Liver (tissue), 9 donors: ENCODE measurements around the gene CELF5. TPM values are rescaled to one million over a fixed set of nuclear protein-coding genes. Genes with fewer than 3 reads are reported as not detected.

Source experiments
- DNase-seq: peaks from one replicate; pipeline ENCODE4 v3.0.0-alpha.2; 2017; ENCODE audit warnings: low spot score
- H3K27ac ChIP-seq, 2 donors: one replicate each; pipeline ENCODE4 v1.7.0; 2013; ENCODE audit warnings: inconsistent platforms in 2 of 2, low read length in 2 of 2, control low read depth in 1 of 2, low read depth in 1 of 2, mild to moderate bottlenecking in 1 of 2
- H3K27me3 ChIP-seq, 4 donors: one replicate each; pipeline versions ENCODE4 v1.6.1 to v1.7.0; 2013; ENCODE audit warnings: low read length in 3 of 4, inconsistent platforms in 1 of 4, mild to moderate bottlenecking in 1 of 4, moderate library complexity in 1 of 4; ENCODE audit not compliant: control insufficient read depth in 4 of 4, insufficient read depth in 4 of 4
- H3K36me3 ChIP-seq, 4 donors: one replicate each; pipeline versions ENCODE4 v1.6.1 to v1.7.0; 2013; ENCODE audit warnings: low read length in 3 of 4, mild to moderate bottlenecking in 3 of 4, low read depth in 1 of 4, moderate library complexity in 1 of 4; ENCODE audit not compliant: control insufficient read depth in 4 of 4, insufficient read depth in 3 of 4
- H3K4me1 ChIP-seq, 4 donors: one replicate each; pipeline versions ENCODE4 v1.6.1 to v1.7.0; 2013; ENCODE audit warnings: low read length in 3 of 4, mild to moderate bottlenecking in 3 of 4, moderate library complexity in 1 of 4; ENCODE audit not compliant: control insufficient read depth in 4 of 4, insufficient read depth in 4 of 4
- H3K4me3 ChIP-seq, 3 donors: one replicate each; pipeline versions ENCODE4 v1.6.1 to v1.7.0; 2013; ENCODE audit warnings: low read length in 3 of 3, control low read depth in 1 of 3, low read depth in 1 of 3, mild to moderate bottlenecking in 1 of 3
- H3K9ac ChIP-seq, 2 donors: one replicate each; pipeline ENCODE4 v1.7.0; 2013; ENCODE audit warnings: low read length in 2 of 2, mild to moderate bottlenecking in 2 of 2, moderate library complexity in 2 of 2, control low read depth in 1 of 2, low read depth in 1 of 2
- H3K9me3 ChIP-seq, 4 donors: one replicate each; pipeline versions ENCODE4 v1.6.1 to v1.7.0; 2013; ENCODE audit warnings: low read length in 3 of 4; ENCODE audit not compliant: control insufficient read depth in 4 of 4
- ATF3 ChIP-seq: IDR thresholded peaks from 2 replicates; pipeline ENCODE4 v1.6.1; 2016; ENCODE audit warnings: antibody characterized with exemption
- CTCF ChIP-seq: fragments of 150-350 bp; IDR thresholded peaks from 2 replicates; pipeline ENCODE4 v1.5.1; 2017; ENCODE audit warnings: improper control_type of control experiment, low read depth, low read length; ENCODE audit not compliant: missing input control
- FOXA1 ChIP-seq: IDR thresholded peaks from 2 replicates; pipeline ENCODE4 v1.6.1; 2016; ENCODE audit warnings: antibody characterized with exemption
- FOXA2 ChIP-seq: IDR thresholded peaks from 2 replicates; pipeline ENCODE4 v1.6.1; 2016; ENCODE audit warnings: antibody characterized with exemption
- GABPA ChIP-seq, 2 donors: IDR thresholded peaks in 1 of 2; conservative IDR thresholded peaks in 1 of 2; 2 replicates each; pipeline ENCODE4 v1.6.1; 2016; ENCODE audit warnings: antibody characterized with exemption in 2 of 2, mild to moderate bottlenecking in 1 of 2, moderate library complexity in 1 of 2
- HNF4A ChIP-seq, 2 donors: conservative IDR thresholded peaks; 2 replicates each; pipeline ENCODE4 v1.6.1; 2016; ENCODE audit warnings: antibody characterized with exemption in 2 of 2, mild to moderate bottlenecking in 2 of 2
- HNF4G ChIP-seq: IDR thresholded peaks from 2 replicates; pipeline ENCODE4 v1.6.1; 2016; ENCODE audit warnings: antibody characterized with exemption
- JUND ChIP-seq, 2 donors: IDR thresholded peaks; 2 replicates each; pipeline ENCODE4 v1.6.1; 2016; ENCODE audit warnings: antibody characterized with exemption in 2 of 2
- NR2F2 ChIP-seq: IDR thresholded peaks from 2 replicates; pipeline ENCODE4 v1.6.1; 2016; ENCODE audit warnings: antibody characterized with exemption
- RAD21 ChIP-seq, 2 donors: IDR thresholded peaks; 2 replicates each; pipeline ENCODE4 v1.6.1; 2016; ENCODE audit warnings: antibody characterized with exemption in 2 of 2, mild to moderate bottlenecking in 2 of 2
- REST ChIP-seq: IDR thresholded peaks from 2 replicates; pipeline ENCODE4 v1.6.1; 2016; ENCODE audit warnings: antibody characterized with exemption, mild to moderate bottlenecking
- RXRA ChIP-seq, 2 donors: IDR thresholded peaks; 2 replicates each; pipeline ENCODE4 v1.6.1; 2017 to 2018; ENCODE audit warnings: antibody characterized with exemption in 2 of 2, mild to moderate bottlenecking in 1 of 2
- TAF1 ChIP-seq: conservative IDR thresholded peaks from 2 replicates; pipeline ENCODE4 v1.6.1; 2016; ENCODE audit warnings: antibody characterized with exemption, mild to moderate bottlenecking
- YY1 ChIP-seq: IDR thresholded peaks from 2 replicates; pipeline ENCODE4 v1.6.1; 2016; ENCODE audit warnings: antibody characterized with exemption, mild to moderate bottlenecking
- ZBTB33 ChIP-seq: IDR thresholded peaks from 2 replicates; pipeline ENCODE4 v1.6.1; 2016; ENCODE audit warnings: antibody characterized with exemption
- WGBS: extraction: QIAGEN DNeasy Blood & Tissue Kit; methylation state at CpG from one replicate; pipeline ENCODE4 v1.1.7; 2013; 5-methylcytosine and 5-hydroxymethylcytosine counted together
- polyA plus RNA-seq, 2 donors: library from polyadenylated mRNA; stranded (reverse) in 1 of 2; unstranded in 1 of 2; fragments of 200-250 nt in 1 of 2; fragments of >200 nt in 1 of 2; fragmentation: Nextera tagmentation in 1 of 2; extraction: Ambion mirVana in 1 of 2; gene quantifications; one replicate each; pipeline versions ENCODE4 v1.2.1 to v1.2.3, GENCODE V29; 2013 to 2015
- total RNA-seq, 2 donors: library from RNA; depleted of rRNA; stranded (reverse); fragments of >200 nt; gene quantifications; one replicate each; pipeline ENCODE4 v1.2.3, GENCODE V29; 2014
- donor health status: healthy.
- donor health status: healthy.
- donor health status: healthy.
- donor health status: healthy.
- donor health status: healthy.

CELF5 gene
- total and polyA plus RNA-seq, 4 donors, result 0.06 to 0.50 (median 0.26) TPM

- Histone ChIP-seq H3K9ac (no peak overlapping the region), H3K4me1 (no peaks in the 10 kb centered on the region), H3K4me3 (no peak overlapping the region), H3K36me3 (no peaks in the 10 kb centered on the region), H3K27me3 (peaks cover 0 to 8% (median under 1%) of the 10 kb centered on the region in 4 donors), H3K9me3 (no peaks in the 10 kb centered on the region), H3K27ac (no peak overlapping the region)
- 81% methylated on average over 4 of the region's 4 CpGs for WGBS
- no peak for TF ChIP-seq HNF4G
- no peak for TF ChIP-seq YY1
- no peak for TF ChIP-seq CTCF
- no peak for TF ChIP-seq JUND (IDR thresholded peaks at IDR 0.05)
- no peak for TF ChIP-seq FOXA2
- TF ChIP-seq HNF4A (conservative IDR thresholded peaks at IDR 0.05), result no peak
- no peak for TF ChIP-seq REST
- TF ChIP-seq ZBTB33, result no peak
- TF ChIP-seq TAF1, result no peak
- TF ChIP-seq ATF3, result no peak
- DNase-seq, result no peak
These were observed 5.5 kb downstream of the CELF5 start for GRCh38 chr19:3229888-3230496.

- DNase-seq, result no peak
- no peak overlapping the region for H3K9ac ChIP-seq
- no peaks in the 10 kb centered on the region for H3K9me3 ChIP-seq
- H3K27me3 ChIP-seq, result peaks cover 0 to 8% (median under 1%) of the 10 kb centered on the region in 4 donors
- H3K4me1 ChIP-seq, result no peaks in the 10 kb centered on the region
- no peak for TF ChIP-seq RAD21 (IDR thresholded peaks at IDR 0.05)
- no peak for TF ChIP-seq YY1
- TF ChIP-seq ZBTB33, result no peak
- TF ChIP-seq FOXA1, result no peak
- TF ChIP-seq HNF4G, result no peak
- no peak for TF ChIP-seq GABPA (IDR thresholded peaks at IDR 0.05 in 1 of 2, conservative IDR thresholded peaks at IDR 0.05 in 1 of 2)
- TF ChIP-seq NR2F2, result no peak
- no peak for TF ChIP-seq TAF1
- no peak for TF ChIP-seq CTCF
- TF ChIP-seq ATF3, result no peak
- TF ChIP-seq RXRA (IDR thresholded peaks at IDR 0.05), result no peak
- no peaks in the 10 kb centered on the region for H3K36me3 ChIP-seq
- 87% methylated on average over 1 of the region's 1 CpG for WGBS
- H3K4me3 ChIP-seq, result no peak overlapping the region
- H3K27ac ChIP-seq, result no peak overlapping the region
These were observed 6.8 kb downstream of the CELF5 start for GRCh38 chr19:3231288-3231687.
